ENCODE results near the gene MORC2.

MORC2 gene

GRCh38 chr22:30885001-30885366 is 83.6 kb downstream of the MORC2 start:
- no peak for DNase-seq

DNA sequence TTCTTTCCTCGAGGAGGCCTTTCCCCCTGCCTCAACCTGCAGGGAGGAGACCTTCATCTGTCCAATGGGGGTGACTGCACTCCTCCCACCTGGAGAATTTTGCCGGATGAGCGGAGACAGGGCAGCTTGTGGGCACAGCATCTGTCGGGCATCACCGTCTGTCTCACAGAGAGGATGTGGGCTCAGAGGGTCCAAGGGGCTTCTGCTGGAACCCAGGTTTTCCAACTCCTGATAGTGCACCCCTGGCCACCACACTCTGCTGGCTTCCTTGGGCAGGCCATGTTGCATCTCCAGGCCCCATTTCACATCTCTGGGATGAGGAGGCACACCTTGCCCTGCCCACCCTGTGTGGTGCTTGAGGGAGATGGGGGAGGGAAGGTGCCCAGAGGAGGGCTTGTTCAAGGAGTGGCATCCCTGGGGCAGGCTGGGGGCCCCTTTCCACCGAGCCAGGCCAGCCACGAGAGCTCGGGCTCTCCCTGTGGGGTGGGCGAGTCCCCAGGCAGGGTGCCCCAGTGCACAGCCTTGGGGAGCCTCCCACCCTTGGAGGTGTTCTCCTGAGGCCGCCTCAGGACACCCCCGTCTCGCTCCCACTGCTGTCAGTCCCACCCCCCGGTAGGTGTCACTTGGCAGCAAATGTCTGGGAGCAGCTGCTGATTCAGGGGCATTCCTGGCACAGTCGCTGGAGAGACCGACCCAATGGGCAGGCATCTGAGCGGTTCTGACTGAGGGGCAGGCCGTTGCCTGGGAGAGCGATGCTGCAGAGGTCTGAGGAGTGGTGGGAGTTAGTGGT is 84.2 kb downstream of the MORC2 start:
- no peak for DNase-seq

DNA sequence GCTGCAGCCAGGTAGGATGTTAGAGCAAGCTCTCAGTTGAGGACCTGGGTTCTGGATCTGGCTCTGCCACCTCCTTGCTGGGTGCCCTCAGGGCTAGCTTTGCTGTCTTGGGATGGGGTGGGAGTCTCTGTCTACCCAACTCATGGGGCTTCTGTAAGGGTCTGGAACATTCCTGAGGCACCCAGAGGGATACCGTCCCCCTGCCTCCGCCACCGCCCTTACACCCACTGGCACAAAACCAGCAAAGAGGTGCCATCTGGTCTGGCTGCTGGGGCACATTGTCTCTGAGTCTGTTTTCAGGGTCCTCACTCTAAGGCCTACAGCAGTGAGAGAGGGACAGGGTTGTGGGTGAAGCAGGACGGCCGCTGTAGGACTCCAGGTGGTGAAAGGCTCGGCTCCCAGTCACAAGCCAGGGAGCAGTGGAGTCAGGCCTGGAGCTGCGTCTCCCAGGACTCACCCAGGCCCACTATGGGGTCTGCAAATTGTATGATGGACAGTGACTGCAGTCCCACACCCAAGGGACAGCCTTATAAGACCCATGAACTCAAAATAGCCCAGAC is 84.9 kb downstream of the MORC2 start:
- no peak for DNase-seq

DNA sequence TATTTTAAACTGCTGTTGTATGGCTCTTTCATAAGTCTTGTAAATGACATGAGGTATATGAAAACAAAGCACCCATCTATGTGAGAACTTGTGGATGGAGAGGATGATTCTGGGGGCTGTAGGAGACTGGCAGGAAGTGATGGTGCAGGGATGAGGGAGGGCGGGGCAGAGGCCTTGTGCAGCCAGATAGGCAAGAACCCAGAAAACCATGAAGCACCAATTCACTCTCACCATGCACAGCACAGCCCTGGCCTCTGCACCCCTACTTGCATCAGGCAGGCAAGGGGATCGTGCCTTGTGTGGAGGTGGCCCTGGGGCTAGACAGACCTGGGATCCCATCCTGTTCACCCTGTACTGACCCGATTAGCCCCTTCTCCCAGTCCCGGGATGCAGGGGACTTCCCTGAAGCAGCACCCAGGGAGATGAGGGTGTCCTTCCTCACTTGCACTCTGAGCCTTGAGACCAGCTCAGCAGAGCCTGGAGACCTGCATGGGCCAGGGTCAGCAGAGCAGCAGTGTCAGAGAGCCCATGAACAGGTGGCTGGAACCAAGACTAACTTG is 85.5 kb downstream of the MORC2 start:
- no peak for DNase-seq

DNA sequence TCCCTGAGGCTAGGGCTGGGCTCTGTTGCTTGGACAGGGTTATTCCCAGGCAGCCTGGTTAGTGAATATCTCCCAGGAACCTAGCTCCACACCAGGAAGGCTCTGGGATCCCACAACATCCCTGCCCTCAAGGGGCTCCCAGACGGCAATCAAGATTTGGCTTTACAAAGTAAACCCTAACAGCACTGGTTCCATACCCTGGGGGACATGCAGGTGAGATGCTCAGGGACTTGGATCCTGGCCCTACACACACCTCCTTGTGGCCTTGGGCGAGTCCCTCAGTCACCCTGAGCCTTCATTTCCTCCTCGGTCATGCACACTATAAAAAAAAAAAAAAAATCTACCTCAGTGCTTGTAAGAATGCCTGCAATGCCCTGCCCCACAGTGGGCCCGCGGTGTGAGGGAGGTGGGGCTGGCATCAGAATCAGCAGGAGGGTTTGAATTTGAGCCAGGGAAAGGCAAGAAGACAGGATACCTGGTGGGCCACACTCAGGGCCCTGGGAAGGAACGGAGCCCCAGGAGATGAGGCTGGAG is 86.3 kb downstream of the MORC2 start:
- no peak for DNase-seq

- DNase-seq, result no peak
Observed at GRCh38 chr22:30881361-30882183, 87.0 kb downstream of the MORC2 start.

DNA sequence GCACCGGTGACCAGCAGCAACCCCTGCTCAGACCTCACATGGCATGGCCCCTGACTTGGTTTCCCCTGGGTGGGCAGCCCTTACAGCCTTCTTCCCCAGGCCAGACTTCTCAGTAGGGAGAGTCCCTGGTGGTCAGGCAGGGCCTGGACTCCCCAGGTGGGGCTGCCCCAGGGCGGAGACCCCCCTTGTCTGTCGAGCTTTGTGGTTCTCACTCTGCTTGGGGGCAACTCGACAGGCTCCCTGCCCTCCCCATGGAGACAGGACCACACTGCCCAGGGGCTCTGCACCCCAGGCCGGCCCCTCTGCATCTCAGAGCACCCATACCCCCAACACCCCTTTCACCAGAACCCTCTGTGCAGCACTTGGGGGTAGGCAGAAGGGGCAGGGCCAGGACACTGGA is 87.7 kb downstream of the MORC2 start:
- DNase-seq, result no peak

DNA sequence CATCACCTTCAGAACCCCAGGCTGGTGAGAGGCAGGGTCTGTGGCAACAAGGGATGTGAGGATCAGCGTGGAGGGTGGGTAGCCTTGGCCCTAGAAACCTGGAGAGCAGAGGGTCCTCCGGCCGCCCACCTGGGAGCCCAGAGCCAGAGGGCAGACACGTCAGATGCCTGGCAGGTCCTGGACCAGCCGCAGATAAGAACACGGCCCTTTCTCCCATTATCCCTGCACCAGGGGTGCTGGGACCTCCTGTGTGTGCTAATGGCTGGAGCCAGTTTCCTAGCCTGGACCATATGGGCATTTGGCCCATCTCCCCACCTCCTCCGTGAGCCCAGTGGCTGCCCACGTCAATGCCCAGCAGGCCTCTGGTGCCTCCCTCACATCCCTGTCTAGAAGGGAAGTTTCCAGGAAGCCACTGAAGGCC is 88.4 kb downstream of the MORC2 start:
- DNase-seq, result no peak

- DNase-seq, result no peak
Observed at GRCh38 chr22:30879415-30879797, 89.2 kb downstream of the MORC2 start.

GRCh38 chr22:30878516-30879414 is 89.8 kb downstream of the MORC2 start:
- DNase-seq, result no peak

DNA sequence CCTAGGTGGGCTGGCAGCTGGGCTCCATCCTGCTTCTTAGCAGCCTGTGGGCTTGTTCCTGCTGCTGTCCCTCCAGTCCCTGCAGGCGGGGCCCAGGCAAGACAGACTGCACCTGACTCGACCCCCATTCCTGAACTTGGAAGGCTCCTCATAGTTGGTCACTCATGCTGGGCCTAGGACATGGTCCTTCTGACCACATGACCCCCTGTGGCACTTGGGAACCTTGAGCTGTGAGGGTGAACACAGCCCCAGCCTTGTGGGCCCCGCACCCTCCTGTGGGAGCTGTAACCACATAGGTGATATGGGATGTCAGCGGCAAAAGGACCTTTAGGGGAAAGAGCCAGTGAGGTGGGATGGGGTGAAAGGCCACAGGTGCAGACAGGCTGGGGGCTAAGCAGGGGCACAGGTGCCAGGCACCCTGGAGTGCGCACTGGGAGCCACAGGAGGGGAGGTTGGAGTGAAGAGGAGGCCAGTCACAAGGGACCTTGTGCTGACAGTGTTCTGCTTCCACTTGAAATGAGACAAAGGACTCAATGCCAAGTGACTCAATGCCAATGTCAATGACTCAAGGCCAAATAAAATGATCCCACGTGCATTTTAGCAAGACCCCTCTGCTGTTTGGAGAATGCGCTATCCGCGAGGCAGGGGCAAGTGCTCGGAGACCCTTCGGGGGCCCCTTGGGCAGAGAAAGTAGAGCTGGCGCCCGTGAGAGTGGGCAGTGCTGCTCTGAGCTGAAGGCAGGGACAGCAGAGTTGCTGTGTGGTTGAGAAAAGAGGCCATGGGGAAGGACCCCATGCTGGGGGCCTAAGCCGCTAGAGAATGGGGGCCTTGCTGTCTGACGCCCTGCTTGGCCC is 90.7 kb downstream of the MORC2 start:
- no peak for DNase-seq

GRCh38 chr22:30876915-30877553 is 91.5 kb downstream of the MORC2 start:
- no peak for DNase-seq

DNA sequence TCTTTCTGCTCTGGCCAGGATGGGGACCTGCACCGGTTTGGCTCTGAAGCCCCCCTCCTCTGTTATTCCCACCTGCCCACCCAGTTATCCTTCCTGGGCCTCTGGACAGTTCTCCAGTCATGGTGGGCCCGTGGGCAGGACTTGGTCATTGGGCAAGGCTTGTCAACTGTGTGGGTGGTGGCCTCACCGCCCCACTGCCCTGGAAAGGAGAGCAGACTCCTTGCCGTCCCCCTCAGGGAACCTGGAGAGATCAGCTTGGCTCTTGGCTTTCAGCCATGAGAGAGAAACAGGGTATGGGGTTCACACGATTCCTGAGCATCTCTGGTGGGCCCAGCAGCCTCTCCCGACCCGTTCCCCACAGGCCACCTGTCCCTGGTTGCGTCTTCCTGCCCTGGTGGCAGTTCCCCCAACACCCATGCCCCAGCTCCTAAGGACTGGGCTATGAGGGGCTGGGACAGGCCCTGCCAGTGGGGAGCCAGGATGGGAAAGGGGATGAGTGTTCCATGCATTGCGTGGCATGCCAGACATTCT is 92.3 kb downstream of the MORC2 start:
- no peak for DNase-seq

DNA sequence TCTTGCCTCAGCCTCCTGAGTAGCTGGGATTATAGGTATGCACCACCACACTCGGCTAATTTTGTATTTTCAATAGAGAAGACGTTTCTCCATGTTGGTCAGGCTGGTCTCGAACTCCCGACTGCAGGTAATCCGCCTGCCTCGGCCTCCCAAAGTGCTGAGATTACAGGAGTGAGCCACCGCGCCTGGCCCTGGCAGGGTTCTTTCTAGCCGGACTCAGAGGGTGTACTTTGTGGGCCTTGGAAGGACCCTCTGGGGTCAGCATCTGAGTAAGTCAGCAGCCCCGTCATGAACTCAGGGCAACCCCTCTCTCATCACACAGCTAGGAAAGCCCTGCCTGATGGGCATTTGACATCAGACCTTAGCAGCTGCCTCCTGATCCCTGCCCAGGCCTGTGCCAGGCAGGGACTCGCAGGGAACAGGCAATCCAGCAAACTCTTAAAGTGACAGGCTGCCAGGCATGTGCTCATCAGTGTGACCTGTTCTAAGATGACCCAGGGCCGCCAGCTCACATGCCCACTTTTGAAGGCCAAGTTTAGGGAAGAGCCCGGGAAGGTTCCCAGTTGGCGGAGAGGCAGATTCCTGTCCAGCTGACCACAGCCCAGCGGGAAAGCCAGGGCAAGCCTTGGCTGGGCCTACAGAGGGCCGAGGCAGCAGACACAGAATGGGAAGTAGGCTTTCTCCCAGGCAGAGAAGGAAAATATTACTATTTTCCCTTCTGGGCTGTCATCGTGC is 92.9 kb downstream of the MORC2 start:
- no peak for DNase-seq
